GM13976 (cell line): ENCODE data around the gene FUT6.

Source experiments
- DNase-seq: peaks from one replicate; pipeline ENCODE4 v3.0.0; 2012; ENCODE audit warnings: low spot score
- in situ Hi-C: fragments of 300-500 bp; cut with MboI; formaldehyde crosslinking; loops from one replicate; pipeline ENCODE4 v1.12.0; 2022; ENCODE audit warnings: low sequenced_read_pairs, mixed read lengths, inconsistent platforms; ENCODE audit not compliant: unreplicated experiment
- TF ChIP-seq, protein P1 (sequence below): IDR thresholded peaks from 2 replicates; pipeline ENCODE4 v1.5.1; 2012; ENCODE audit warnings: borderline replicate concordance, mild to moderate bottlenecking; ENCODE audit not compliant: insufficient read depth; ENCODE audit errors: extremely low read depth, missing control alignments, control extremely low read depth

The FUT6 gene

GRCh38 chr19:5787409-5788182 is 51.9 kb downstream of the FUT6 start:
- TF ChIP-seq, protein P1, sequence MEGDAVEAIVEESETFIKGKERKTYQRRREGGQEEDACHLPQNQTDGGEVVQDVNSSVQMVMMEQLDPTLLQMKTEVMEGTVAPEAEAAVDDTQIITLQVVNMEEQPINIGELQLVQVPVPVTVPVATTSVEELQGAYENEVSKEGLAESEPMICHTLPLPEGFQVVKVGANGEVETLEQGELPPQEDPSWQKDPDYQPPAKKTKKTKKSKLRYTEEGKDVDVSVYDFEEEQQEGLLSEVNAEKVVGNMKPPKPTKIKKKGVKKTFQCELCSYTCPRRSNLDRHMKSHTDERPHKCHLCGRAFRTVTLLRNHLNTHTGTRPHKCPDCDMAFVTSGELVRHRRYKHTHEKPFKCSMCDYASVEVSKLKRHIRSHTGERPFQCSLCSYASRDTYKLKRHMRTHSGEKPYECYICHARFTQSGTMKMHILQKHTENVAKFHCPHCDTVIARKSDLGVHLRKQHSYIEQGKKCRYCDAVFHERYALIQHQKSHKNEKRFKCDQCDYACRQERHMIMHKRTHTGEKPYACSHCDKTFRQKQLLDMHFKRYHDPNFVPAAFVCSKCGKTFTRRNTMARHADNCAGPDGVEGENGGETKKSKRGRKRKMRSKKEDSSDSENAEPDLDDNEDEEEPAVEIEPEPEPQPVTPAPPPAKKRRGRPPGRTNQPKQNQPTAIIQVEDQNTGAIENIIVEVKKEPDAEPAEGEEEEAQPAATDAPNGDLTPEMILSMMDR, result no peak
- in situ Hi-C loops, result no loop called here
- no peak for DNase-seq

DNA sequence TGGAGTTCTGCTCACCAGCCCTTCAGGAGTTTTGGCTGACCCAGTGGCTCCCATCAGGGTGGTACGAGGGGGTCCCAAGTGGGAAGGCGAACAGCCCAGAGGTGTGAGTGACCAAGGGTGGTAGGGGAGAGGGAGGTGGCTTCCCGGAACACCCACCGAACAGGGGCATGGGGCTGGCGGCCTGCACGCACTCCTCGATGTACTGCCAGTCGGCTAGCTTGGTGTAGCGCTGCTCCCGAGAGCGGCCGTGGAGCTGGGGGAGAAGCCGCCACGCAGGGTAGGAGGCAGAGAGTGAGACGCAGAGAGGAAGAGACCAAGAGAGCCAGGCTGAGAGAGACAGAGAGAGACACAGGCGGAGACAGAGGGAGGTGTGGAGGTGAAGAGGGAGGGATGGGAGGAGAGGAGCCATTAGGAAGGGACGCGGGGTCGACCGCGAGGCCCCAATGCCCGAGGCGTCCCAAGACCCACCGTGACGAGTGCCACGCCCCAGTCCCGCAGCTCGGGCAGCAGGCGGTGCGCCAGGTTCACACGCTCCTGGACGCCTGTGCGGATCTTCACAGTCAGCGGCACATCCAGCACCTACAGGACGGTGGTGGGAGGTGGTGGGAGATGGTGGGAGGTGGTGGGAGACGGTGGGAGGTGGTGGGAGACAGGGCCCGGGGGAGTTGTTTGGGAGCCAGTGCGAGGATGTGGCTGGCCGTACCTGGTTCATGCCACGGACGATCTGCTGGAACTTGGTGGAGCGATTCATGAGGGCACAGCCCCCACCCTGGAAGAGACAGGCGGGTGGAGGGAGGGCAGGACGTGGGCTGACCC is 52.7 kb downstream of the FUT6 start:
- TF ChIP-seq, protein P1, result no peak
- no peak for DNase-seq
- in situ Hi-C loops, result no loop called here

DNA sequence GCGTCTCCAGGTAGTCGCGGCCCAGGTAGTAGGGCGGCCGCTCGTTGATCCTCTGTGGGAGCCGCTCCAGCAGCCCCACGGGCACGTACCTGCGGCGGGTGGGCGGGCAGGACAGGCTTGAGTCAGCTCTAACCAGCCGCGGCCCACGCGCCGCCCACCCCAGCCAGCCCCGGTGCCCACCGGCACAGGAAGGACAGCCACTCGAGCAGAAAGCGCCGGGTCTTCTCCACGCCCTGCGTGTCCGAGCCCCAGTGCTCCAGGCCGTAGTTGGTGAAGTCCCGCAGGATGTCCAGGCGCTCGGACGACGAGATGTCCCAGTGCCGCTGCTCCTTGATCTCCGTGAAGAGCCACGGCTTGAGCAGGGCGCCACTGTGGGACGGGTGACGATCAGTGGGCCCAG is 54.1 kb downstream of the FUT6 start:
- in situ Hi-C loops, result no loop called here

DNA sequence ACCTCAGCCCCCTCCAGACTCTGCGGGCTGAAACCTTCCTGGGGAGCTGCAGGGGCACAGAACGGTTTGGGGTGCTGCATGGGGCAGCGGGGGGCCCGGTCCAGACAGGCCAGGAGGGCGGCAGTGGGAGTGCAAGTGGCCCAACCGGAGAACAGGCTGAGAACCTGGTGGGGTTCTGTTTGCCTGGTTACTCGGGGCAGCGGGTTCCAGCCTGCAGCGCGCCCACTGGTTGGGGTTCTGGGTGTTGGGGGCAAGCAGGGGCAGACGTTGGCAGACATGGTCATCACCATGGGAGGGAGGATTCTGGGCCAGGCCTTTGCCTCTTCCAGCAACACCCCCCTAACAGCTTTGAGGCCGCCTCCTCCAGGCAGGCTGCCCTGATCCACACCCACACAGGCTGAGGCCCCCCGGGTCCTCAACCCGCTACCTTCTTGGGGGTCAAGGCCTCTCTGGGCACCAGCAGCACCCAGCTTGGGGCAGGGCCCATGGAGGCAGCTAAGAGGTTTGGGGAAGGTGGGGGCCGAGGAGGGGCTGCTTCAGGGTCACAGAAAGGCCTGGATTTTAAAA is 54.8 kb downstream of the FUT6 start, which contains the start of gene PRR22:
Gene PRR22, minus strand, starts transcription at position 166 of the 567 bp plus-strand sequence. Its CDS starts 86 bp downstream, at position 80.
- no peak for DNase-seq
- TF ChIP-seq, protein P1, result no peak
- in situ Hi-C loops, result no loop called here

More for the DNA sequence above, 54.1 kb downstream of the FUT6 start:
- DNase-seq, result no peak
- TF ChIP-seq, protein P1, result no peak

DNA sequence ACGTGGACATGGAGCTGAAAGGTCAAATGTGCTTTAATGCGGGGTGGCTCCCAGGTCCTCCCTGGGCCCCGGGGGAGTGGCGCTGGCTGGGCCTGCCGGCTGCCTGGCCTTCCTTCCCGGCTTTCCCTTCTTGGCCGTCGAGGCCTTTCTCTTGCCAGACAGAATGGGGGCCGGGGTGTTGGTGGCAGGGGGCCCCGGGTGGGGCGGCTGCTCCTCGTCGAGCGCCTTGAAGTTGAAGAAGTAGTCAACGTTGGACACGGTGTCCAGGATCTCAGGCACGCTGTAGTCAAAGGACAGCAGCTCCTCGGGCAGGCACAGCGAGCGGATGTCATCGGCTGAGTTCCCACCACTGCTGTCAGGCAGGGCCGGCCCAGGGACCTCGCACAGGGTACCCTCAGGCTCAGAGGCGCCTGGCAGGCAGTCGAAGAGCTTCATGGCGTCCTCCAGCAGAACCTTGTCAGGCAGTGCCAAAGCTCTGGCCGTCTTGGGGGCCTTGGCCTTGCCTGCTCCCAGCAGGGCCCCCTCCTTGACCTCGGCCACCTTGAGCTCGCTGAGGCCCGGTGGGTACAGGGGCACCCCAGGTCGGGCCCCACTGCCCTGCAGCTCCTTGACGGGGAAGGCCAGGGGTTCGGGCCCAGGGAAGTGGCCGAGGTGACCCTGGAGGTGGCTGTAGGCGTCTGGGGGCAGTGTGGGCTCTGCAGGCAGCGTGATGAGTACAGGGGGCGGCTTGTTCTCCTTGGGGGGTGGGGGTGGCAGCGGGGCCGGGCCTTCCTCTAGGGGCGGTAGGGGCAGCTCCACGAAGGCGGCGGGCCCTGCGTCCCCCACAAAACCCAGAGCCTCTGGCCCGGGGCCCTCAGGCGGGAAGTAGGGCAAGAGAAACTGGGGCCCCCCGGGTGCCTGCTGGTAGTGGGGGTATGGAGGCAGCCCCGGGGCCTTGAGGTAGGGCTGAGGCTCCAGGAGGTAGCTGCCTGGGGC is 56.3 kb downstream of the FUT6 start:
- TF ChIP-seq, protein P1, result no peak
- no peak for DNase-seq
- in situ Hi-C loops, result no loop called here
